Cardiac muscle cell (in vitro differentiated cells and primary cell): ENCODE measurements around the gene KRAS. TPM values are rescaled to one million over a fixed set of nuclear protein-coding genes. Genes with fewer than 3 reads are reported as not detected.

ENCODE experiments used
- DNase-seq, 2 donors: peaks; one replicate each; pipeline versions ENCODE4 v3.0.0 to v3.0.0-alpha.2; 2010 to 2017; ENCODE audit warnings: low read depth in 1 of 2, low spot score in 1 of 2
- H3K27ac ChIP-seq: fragments of 200-600 bp; sonication (generic); 2 replicates; pipeline ENCODE4 v1.5.1; 2016
- H3K27me3 ChIP-seq: fragments of 200-600 bp; sonication (generic); 2 replicates; pipeline ENCODE4 v1.6.0; 2016; ENCODE audit warnings: control low read depth
- H3K36me3 ChIP-seq: fragments of 200-600 bp; sonication (generic); 2 replicates; pipeline ENCODE4 v1.5.1; 2016; ENCODE audit warnings: control low read depth
- H3K4me1 ChIP-seq: fragments of 200-600 bp; sonication (generic); 2 replicates; pipeline ENCODE4 v1.8.1; 2017; ENCODE audit warnings: low read depth, mild to moderate bottlenecking, mixed run types
- H3K4me3 ChIP-seq: fragments of 200-600 bp; sonication (generic); 2 replicates; pipeline ENCODE4 v1.5.1; 2016; ENCODE audit warnings: mild to moderate bottlenecking
- H3K9me3 ChIP-seq: fragments of 200-600 bp; sonication (generic); 2 replicates; pipeline ENCODE4 v1.5.1; 2017; ENCODE audit warnings: low read depth, mild to moderate bottlenecking, control low read depth
- CTCF ChIP-seq: IDR thresholded peaks from 2 replicates; pipeline ENCODE4 v1.5.1; 2012; ENCODE audit warnings: low read depth, mild to moderate bottlenecking, low read length
- polyA plus RNA-seq: library from polyadenylated mRNA; unstranded; fragments of >200 nt; fragmentation: Nextera tagmentation; extraction: Ambion mirVana; gene quantifications from 2 replicates; pipeline ENCODE4 v1.2.1, GENCODE V29; 2016
- total RNA-seq: library from RNA; depleted of rRNA; stranded (reverse); fragments of >200 nt; gene quantifications from 2 replicates; pipeline ENCODE4 v1.2.3, GENCODE V29; 2016

KRAS gene
- total and polyA plus RNA-seq, 2 experiments from 2014 or later: 13.9 to 30.4 TPM

GRCh38 chr12:25208554-25208953 lies 42.2 kb downstream of the KRAS start:
- Histone ChIP-seq H3K36me3 (peaks cover 23% of the 10 kb centered on the region), H3K4me3 (no peak overlapping the region), H3K27ac (no peak overlapping the region), H3K9me3 (no peaks in the 10 kb centered on the region), H3K4me1 (peaks cover 2% of the 10 kb centered on the region), H3K27me3 (no peaks in the 10 kb centered on the region)
- DNase-seq: no peak
- TF ChIP-seq CTCF: no peak

GRCh38 chr12:25207846-25208245 lies 42.9 kb downstream of the KRAS start:
- TF ChIP-seq CTCF: no peak
- peaks cover 23% of the 10 kb centered on the region for H3K36me3 ChIP-seq
- H3K4me1 ChIP-seq: peaks cover 4% of the 10 kb centered on the region
- no peaks in the 10 kb centered on the region for H3K27me3 ChIP-seq
- no peak overlapping the region for H3K4me3 ChIP-seq
- H3K27ac ChIP-seq: no peak overlapping the region
- no peaks in the 10 kb centered on the region for H3K9me3 ChIP-seq
- no peak for DNase-seq

DNA sequence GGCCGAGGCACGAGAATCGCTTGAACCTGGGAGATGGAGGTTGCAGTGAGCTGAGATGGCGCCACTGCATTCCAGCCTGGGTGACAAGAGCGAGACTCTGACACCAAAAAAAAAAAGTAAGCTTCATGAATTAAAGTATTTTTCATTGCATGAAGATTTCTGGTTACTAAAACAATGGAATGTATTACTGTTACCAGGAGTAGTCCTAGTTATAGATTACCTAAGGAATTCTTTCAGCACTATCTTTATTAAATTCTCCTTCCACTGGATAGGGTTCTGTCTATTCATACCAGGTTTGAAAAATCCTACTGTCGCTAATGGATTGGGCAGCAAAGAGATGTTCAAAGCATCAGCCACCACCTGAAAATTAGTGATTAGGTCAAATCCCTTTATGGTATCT lies 43.3 kb downstream of the KRAS start:
- no peaks in the 10 kb centered on the region for H3K27me3 ChIP-seq
- no peak for TF ChIP-seq CTCF
- no peak overlapping the region for H3K4me3 ChIP-seq
- H3K36me3 ChIP-seq: peaks cover 23% of the 10 kb centered on the region
- DNase-seq: no peak
- no peak overlapping the region for H3K27ac ChIP-seq
- no peaks in the 10 kb centered on the region for H3K9me3 ChIP-seq
- peaks cover 4% of the 10 kb centered on the region for H3K4me1 ChIP-seq

GRCh38 chr12:25202137-25202536 lies 48.6 kb downstream of the KRAS start:
- H3K9me3 ChIP-seq: no peaks in the 10 kb centered on the region
- H3K27me3 ChIP-seq: no peaks in the 10 kb centered on the region
- TF ChIP-seq CTCF: no peak
- DNase-seq: no peak
- H3K4me1 ChIP-seq: peaks cover 4% of the 10 kb centered on the region
- H3K4me3 ChIP-seq: no peak overlapping the region
- peaks cover 15% of the 10 kb centered on the region for H3K36me3 ChIP-seq
- H3K27ac ChIP-seq: no peak overlapping the region

GRCh38 chr12:25200703-25201102 lies 50.0 kb downstream of the KRAS start:
- Histone ChIP-seq H3K27ac (no peak overlapping the region), H3K4me1 (peaks cover 10% of the 10 kb centered on the region), H3K4me3 (no peak overlapping the region), H3K36me3 (peaks cover 7% of the 10 kb centered on the region), H3K27me3 (no peaks in the 10 kb centered on the region), H3K9me3 (no peaks in the 10 kb centered on the region)
- TF ChIP-seq CTCF: no peak
- peak in 1 of 2 donors; percentile 29 for DNase-seq

DNA sequence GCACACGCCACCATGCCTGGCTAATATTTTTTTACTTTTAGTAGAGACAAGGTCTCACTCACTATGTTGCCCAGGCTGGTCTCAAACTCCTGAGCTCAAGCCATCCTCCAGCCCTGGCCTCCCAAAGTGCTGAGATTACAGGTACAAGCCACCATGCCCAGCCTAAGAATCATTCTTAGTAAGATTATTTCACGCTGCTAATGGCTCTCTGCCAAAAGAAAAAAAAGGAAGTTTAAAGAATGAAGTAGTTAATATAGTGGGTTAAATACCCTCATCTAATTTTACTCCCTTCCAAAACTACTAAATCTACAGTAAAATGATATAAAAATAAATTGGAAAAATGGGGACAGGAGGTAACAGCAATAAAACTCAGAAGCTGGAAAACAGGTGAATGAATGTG lies 53.1 kb downstream of the KRAS start:
- Histone ChIP-seq H3K27me3 (no peaks in the 10 kb centered on the region), H3K27ac (no peak overlapping the region), H3K4me1 (peaks cover 6% of the 10 kb centered on the region), H3K36me3 (no peaks in the 10 kb centered on the region), H3K4me3 (no peak overlapping the region), H3K9me3 (no peaks in the 10 kb centered on the region)
- no peak for TF ChIP-seq CTCF
- DNase-seq: no peak
